K562 treated with DMSO at 1 percent for 48 hours (cell line): Measurements from ENCODE around the gene UGT1A4. TPM values are rescaled to one million over a fixed set of nuclear protein-coding genes. Genes with fewer than 3 reads are reported as not detected.

Experiments
- total RNA-seq: library from RNA; unstranded; fragments of 300-600 nt; gene quantifications from 2 replicates; pipeline ENCODE4 v1.2.3, GENCODE V29; 2022; ENCODE audit warnings: low replicate concordance; ENCODE audit errors: extremely low read depth

UGT1A4 gene
- total RNA-seq = not detected in 2 replicates

DNA sequence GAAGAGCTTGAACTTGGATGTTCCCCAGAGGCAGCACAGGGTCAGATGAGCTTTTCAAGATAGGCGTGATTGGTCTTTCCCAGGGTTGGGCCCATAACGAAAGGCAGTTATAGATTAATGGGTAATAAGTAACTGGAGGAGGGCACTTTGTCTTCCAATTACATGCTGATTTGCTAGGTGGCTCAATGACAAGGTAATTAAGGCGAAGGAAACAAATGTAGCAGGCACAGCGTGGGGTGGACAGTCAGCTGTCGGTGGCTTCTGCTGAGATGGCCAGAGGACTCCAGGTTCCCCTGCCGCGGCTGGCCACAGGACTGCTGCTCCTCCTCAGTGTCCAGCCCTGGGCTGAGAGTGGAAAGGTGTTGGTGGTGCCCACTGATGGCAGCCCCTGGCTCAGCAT, at the start of gene UGT1A4:
UGT1A4 (plus strand) TSS at position 185 of the 400 bp plus-strand sequence; CDS start at position 270, 85 bp downstream.

DNA sequence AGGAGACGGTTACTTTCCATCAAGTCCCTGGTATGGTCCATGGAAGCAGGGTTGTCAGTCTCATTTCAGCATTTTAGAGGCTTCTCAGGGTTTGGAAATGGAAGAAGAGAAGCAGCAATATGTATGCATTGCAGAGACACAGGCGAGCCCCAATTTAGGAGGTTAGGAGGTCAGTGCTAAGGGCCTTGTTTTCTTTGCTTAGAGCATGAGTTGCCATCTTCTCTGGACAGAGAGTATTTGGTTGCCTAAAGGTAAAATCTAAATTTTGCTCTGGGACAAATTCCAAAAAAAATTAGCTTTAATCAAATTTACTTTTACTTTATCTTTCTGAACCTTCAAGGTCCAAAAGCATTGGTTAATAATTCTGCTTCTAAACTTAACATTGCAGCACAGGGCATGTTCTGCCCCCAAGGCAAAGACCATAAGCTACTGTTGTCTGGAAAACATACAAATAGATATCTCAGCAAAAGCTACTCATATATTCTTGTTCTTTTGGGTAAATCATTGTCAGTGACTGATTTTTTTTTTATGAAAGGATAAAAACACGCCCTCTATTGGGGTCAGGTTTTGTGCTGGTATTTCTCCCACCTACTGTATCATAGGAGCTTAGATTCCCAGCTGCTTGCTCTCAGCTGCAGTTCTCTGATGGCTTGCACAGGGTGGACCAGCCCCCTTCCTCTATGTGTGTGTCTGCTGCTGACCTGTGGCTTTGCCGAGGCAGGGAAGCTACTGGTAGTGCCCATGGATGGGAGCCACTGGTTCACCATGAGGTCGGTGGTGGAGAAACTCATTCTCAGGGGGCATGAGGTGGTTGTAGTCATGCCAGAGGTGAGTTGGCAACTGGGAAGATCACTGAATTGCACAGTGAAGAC, 47.0 kb upstream of the UGT1A4 start, which contains the start of gene UGT1A9:
UGT1A9 (plus strand) TSS at position 609 of the 872 bp plus-strand sequence; CDS start at position 646, 37 bp downstream.

DNA sequence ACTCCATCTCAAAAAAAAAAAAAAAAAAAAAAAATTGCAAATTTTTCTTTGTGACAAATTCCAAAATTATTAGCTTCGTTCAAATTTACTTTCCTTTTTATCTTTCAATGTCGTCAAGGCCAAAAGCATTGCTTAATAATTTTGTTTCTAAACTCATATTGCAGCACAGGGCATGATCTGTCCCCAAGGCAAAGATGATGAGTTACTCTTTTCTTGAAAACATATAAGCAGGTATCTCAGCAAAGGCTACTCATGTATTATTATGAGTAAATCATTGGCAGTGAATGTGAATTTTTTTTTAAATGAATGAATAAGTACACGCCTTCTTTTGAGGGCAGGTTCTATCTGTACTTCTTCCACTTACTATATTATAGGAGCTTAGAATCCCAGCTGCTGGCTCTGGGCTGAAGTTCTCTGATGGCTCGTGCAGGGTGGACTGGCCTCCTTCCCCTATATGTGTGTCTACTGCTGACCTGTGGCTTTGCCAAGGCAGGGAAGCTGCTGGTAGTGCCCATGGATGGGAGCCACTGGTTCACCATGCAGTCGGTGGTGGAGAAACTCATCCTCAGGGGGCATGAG, 36.9 kb upstream of the UGT1A4 start, which contains the start of gene UGT1A7:
UGT1A7 (plus strand) TSS at position 381 of the 579 bp plus-strand sequence; CDS start at position 418, 37 bp downstream.

DNA sequence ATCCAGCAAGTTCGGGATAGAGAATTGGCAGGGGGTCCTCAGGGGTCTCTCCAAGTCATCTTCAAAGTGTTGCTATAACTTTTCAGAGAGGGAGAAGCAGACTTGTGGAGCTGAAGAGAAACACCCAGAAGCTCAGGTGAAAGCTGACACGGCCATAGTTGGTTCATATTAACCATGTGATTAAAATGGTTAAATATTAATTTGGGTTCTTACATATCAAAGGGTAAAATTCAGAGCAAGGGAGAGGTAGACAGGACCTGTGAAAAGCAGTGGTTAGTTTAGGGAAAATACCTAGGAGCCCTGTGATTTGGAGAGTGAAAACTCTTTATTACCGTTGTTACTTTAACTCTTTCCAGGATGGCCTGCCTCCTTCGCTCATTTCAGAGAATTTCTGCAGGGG, 25.9 kb upstream of the UGT1A4 start, which contains the start of gene UGT1A6:
UGT1A6 (plus strand) TSS at position 243 of the 400 bp plus-strand sequence; CDS start at position 358, 115 bp downstream.

DNA sequence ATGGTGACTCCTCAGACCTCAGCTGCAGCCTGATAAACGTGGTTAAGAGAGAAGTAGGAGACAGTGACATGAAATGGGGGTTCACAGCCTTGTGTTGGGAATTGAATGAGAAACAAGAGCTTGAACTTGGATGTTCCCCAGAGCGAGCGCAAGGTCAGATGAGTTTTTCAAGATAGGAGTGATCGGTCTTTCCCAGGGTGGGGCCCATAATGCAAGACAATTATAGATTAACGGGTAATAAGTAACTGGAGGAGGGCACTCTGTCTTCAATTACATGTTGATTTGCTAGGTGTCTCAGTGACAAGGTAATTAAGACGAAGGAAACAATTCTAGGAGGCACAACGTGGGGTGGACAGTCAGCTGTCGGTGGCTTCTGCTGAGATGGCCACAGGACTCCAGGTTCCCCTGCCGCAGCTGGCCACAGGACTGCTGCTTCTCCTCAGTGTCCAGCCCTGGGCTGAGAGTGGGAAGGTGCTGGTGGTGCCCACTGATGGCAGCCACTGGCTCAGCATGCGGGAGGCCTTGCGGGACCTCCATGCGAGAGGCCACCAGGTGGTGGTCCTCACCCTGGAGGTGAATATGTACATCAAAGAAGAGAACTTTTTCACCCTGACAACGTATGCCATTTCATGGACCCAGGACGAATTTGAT, 5.8 kb upstream of the UGT1A4 start, which contains the start of gene UGT1A5:
UGT1A5 (plus strand) TSS at position 297 of the 651 bp plus-strand sequence; CDS start at position 382, 85 bp downstream.

DNA sequence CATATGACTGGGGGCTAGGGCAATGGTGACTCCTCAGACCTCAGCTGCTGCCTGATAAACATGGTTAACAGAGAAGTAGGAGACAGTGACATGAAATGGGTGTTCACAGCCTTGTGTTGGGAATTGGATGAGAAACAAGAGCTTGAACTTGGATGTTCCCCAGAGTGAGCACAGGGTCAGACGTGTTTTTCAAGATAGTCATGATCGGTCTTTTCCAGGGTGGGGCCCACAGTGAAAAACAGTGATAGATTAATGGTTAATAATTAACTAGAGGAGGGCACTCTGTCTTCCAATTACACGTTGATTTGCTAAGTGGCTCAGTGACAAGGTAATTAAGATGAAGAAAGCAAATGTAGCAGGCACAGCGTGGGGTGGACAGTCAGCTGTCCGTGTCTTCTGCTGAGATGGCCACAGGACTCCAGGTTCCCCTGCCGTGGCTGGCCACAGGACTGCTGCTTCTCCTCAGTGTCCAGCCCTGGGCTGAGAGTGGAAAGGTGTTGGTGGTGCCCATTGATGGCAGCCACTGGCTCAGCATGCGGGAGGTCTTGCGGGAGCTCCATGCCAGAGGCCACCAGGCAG, 10.3 kb downstream of the UGT1A4 start, which contains the start of gene UGT1A3:
UGT1A3 (plus strand) TSS at position 320 of the 579 bp plus-strand sequence; CDS start at position 405, 85 bp downstream.

DNA sequence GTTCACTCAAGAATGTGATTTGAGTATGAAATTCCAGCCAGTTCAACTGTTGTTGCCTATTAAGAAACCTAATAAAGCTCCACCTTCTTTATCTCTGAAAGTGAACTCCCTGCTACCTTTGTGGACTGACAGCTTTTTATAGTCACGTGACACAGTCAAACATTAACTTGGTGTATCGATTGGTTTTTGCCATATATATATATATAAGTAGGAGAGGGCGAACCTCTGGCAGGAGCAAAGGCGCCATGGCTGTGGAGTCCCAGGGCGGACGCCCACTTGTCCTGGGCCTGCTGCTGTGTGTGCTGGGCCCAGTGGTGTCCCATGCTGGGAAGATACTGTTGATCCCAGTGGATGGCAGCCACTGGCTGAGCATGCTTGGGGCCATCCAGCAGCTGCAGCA, 41.5 kb downstream of the UGT1A4 start, which contains the start of gene UGT1A1:
UGT1A1 (plus strand) TSS at position 228 of the 400 bp plus-strand sequence; CDS start at position 246, 18 bp downstream.

DNA sequence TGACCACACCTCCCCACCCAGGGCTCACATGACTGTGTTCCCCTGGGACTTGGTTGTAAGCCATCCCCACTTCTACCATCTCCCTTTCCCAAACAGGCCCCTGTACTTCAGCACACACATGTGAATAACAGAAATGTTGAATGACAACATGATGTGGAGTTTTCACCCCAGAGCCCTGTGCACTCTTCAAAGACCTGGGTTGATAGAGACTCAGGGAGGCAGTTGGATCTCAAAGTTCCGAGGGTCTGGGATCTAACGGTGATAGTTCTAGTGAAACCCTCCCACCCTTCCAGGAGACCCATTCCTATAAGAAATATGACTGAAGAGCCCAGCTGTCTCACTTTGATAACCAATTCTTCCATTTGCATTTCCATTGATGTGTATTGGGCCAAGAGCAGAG, 59.5 kb downstream of the UGT1A4 start, which contains the start of gene MROH2A:
MROH2A (plus strand) TSS at position 301 of the 400 bp plus-strand sequence. CDS start 1,029 bp downstream, outside the sequence.

Other genes with a start within 250 kb of the UGT1A4 start
- gene USP40, start 152.0 kb upstream of the UGT1A4 start, total RNA-seq = not detected in 2 replicates
- gene UGT1A8, start 101.1 kb upstream of the UGT1A4 start, total RNA-seq = not detected in 2 replicates
- gene UGT1A10, start 82.3 kb upstream of the UGT1A4 start, total RNA-seq = not detected in 2 replicates
- gene UGT1A9, start 46.8 kb upstream of the UGT1A4 start, total RNA-seq = not detected in 2 replicates
- not detected in 2 replicates for gene UGT1A7, start 36.8 kb upstream of the UGT1A4 start, total RNA-seq
- not detected in 2 replicates for gene UGT1A6, start 25.8 kb upstream of the UGT1A4 start, total RNA-seq
- gene UGT1A5, start 5.8 kb upstream of the UGT1A4 start, total RNA-seq = not detected in 2 replicates
- not detected in 2 replicates for gene UGT1A3, start 10.3 kb downstream of the UGT1A4 start, total RNA-seq
- gene UGT1A1, start 41.5 kb downstream of the UGT1A4 start, total RNA-seq = not detected in 2 replicates
- gene MROH2A, start 59.6 kb downstream of the UGT1A4 start, total RNA-seq = not detected in 2 replicates
- gene HJURP, start 135.8 kb downstream of the UGT1A4 start, total RNA-seq = not detected in 2 replicates
- not detected in 2 replicates for gene TRPM8, start 198.6 kb downstream of the UGT1A4 start, total RNA-seq